DMS79 treated with DMSO at 0.1 percent for 48 hours (cell line): ENCODE data around the gene PAPLN.

Experiments
- DNase-seq: peaks from one replicate; lab custom pipeline; 2025; lab: John Stamatoyannopoulos, UW

The PAPLN gene

GRCh38 chr14:73231981-73232851, 5.1 kb upstream of the PAPLN start:
- no peak for DNase-seq

GRCh38 chr14:73232984-73233383, 4.3 kb upstream of the PAPLN start:
- no peak for DNase-seq

GRCh38 chr14:73233564-73233963, 3.7 kb upstream of the PAPLN start:
- no peak for DNase-seq

- no peak for DNase-seq
These were observed 3.3 kb upstream of the PAPLN start for GRCh38 chr14:73234029-73234428.

GRCh38 chr14:73234586-73235394, 2.5 kb upstream of the PAPLN start:
- DNase-seq = no peak

GRCh38 chr14:73235531-73236155, 1.7 kb upstream of the PAPLN start:
- no peak for DNase-seq

- no peak for DNase-seq
These were observed 1.1 kb upstream of the PAPLN start for GRCh38 chr14:73236157-73236556.

- no peak for DNase-seq
These were observed 521 bp upstream of the PAPLN start for GRCh38 chr14:73236752-73237218.

- no peak for DNase-seq
These were observed 599 bp downstream of the PAPLN start for GRCh38 chr14:73237786-73238423.

- peak; percentile 62 for DNase-seq
These were observed 1.1 kb downstream of the PAPLN start for GRCh38 chr14:73238424-73238852.

GRCh38 chr14:73238941-73239340, 1.6 kb downstream of the PAPLN start:
- no peak for DNase-seq

GRCh38 chr14:73239393-73240241, 2.3 kb downstream of the PAPLN start:
- peak; percentile 28 for DNase-seq

- DNase-seq = no peak
These were observed 3.6 kb downstream of the PAPLN start for GRCh38 chr14:73240816-73241480.

GRCh38 chr14:73241481-73242165, 4.3 kb downstream of the PAPLN start:
- DNase-seq = no peak

- DNase-seq = no peak
These were observed 5.1 kb downstream of the PAPLN start for GRCh38 chr14:73242357-73242901.

GRCh38 chr14:73243341-73243740, 6.0 kb downstream of the PAPLN start:
- no peak for DNase-seq

- DNase-seq = no peak
These were observed 6.4 kb downstream of the PAPLN start for GRCh38 chr14:73243748-73244147.

GRCh38 chr14:73244541-73245290, 7.4 kb downstream of the PAPLN start:
- no peak for DNase-seq
